Measurements from ENCODE around the gene ZAP70.

DNA sequence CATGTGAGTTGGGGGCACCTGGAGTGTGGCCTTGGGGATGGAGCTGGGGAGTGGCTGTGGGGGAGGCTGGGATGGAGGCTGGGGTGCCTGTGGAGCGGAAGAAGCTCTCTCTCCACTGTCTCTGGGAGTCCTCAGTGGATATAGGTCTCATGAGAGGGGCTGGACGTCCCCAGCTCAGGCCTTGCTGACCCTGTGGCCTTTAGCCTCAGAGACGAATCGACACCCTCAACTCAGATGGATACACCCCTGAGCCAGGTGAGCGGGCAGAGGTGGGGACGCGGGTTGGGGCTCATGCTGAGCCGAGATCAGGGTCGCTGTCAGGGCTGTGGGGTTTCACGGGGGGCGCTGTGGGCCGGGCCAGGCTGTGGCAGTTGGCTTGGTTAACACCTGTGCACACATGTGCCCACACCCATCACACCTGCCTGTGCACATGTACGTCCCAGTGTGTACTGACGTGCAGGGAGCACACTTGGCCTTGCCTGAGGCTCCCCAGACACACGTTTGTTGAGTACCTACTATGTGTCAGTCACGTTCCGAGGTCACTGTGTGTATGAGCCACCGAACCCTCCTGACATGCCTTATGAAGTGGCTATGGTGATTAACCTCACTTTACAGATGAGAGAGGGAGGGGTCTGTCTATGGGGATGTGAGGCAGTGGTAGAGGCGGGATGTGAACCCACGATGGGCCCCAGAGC, 20.1 kb downstream of the ZAP70 start:
- no peak for TF ChIP-seq POLR2A (IDR thresholded peaks at IDR 0.05)
- TF ChIP-seq, protein P1, sequence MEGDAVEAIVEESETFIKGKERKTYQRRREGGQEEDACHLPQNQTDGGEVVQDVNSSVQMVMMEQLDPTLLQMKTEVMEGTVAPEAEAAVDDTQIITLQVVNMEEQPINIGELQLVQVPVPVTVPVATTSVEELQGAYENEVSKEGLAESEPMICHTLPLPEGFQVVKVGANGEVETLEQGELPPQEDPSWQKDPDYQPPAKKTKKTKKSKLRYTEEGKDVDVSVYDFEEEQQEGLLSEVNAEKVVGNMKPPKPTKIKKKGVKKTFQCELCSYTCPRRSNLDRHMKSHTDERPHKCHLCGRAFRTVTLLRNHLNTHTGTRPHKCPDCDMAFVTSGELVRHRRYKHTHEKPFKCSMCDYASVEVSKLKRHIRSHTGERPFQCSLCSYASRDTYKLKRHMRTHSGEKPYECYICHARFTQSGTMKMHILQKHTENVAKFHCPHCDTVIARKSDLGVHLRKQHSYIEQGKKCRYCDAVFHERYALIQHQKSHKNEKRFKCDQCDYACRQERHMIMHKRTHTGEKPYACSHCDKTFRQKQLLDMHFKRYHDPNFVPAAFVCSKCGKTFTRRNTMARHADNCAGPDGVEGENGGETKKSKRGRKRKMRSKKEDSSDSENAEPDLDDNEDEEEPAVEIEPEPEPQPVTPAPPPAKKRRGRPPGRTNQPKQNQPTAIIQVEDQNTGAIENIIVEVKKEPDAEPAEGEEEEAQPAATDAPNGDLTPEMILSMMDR (IDR thresholded peaks at IDR 0.05): no peak
